Retinal pigment epithelial cell (primary cell): Measurements from ENCODE around the gene PDE10A.
A peak's percentile ranks its signal among the peaks of the same experiment; 100 is the strongest.

ENCODE experiments used
- DNase-seq: peaks from one replicate; pipeline ENCODE4 v3.0.0-alpha.2; 2010; ENCODE audit warnings: low read depth
- H3K4me3 ChIP-seq: 2 replicates; pipeline ENCODE4 v1.5.1; 2011; ENCODE audit warnings: mild to moderate bottlenecking, low read length, control low read depth, moderate library complexity
- CTCF ChIP-seq: conservative IDR thresholded peaks from 2 replicates; pipeline ENCODE4 v1.5.1; 2011; ENCODE audit warnings: low read depth, low read length, control low read depth, inconsistent platforms

PDE10A gene

GRCh38 chr6:165668951-165669350 lies 5.9 kb upstream of the PDE10A start:
- no peak overlapping the region for H3K4me3 ChIP-seq
- TF ChIP-seq CTCF: no peak
- no peak for DNase-seq

- H3K4me3 ChIP-seq: no peak overlapping the region
- no peak for TF ChIP-seq CTCF
Observed at GRCh38 chr6:165665384-165665672, 2.3 kb upstream of the PDE10A start.

GRCh38 chr6:165664559-165665383 lies 1.7 kb upstream of the PDE10A start:
- no peak overlapping the region for H3K4me3 ChIP-seq
- peak; percentile 15 for TF ChIP-seq CTCF
- no peak for DNase-seq

More at GRCh38 chr6:165665384-165665672, 2.3 kb upstream of the PDE10A start:
- no peak for DNase-seq

- no peak for DNase-seq
- no peak for TF ChIP-seq CTCF
- H3K4me3 ChIP-seq: peak overlapping the region; percentile 42
Observed at GRCh38 chr6:165663736-165664558, 906 bp upstream of the PDE10A start.

GRCh38 chr6:165663377-165663735 lies 315 bp upstream of the PDE10A start:
- TF ChIP-seq CTCF: no peak
- no peak for DNase-seq
- peak overlapping the region; percentile 42 for H3K4me3 ChIP-seq

GRCh38 chr6:165662041-165662748 lies 846 bp downstream of the PDE10A start:
- no peak for DNase-seq
- no peak for TF ChIP-seq CTCF
- H3K4me3 ChIP-seq: peak overlapping the region; percentile 55
